Panc1 (cell line): ENCODE results near the gene NOL4L. TPM values are rescaled to one million over a fixed set of nuclear protein-coding genes. Genes with fewer than 3 reads are reported as not detected.

ENCODE experiments used
- ATAC-seq: fragments of 200-7000 bp; cut with Tn5 transposase; 2 replicates; pipeline ENCODE4 v1.9.1; 2020; ENCODE audit warnings: mild to moderate bottlenecking, moderate library complexity
- BruUV-seq: library from RNA; stranded (reverse); fragments of 400-500 nt; replicated peaks from 2 replicates; lab custom pipeline; 2021; lab: Mats Ljungman, UMichigan
- CTCF ChIA-PET: fragments of 300-600 bp; sonication (Branson Sonifier 250); formaldehyde crosslinking; loops from one replicate; lab custom pipeline; 2022; ENCODE audit warnings: antibody characterized with exemption; lab: Charles Lee
- POLR2A ChIA-PET: fragments of 300-600 bp; sonication (Branson Sonifier 250); formaldehyde crosslinking; loops from one replicate; lab custom pipeline; 2022; ENCODE audit warnings: antibody characterized with exemption; lab: Charles Lee
- DNase-seq: peaks from one replicate; pipeline ENCODE4 v3.0.0-alpha.2; 2010; ENCODE audit warnings: low read depth, low spot score
- H3K27ac ChIP-seq: 2 replicates; pipeline ENCODE4 v1.5.1; 2011; ENCODE audit warnings: mild to moderate bottlenecking, low read length, inconsistent platforms
- H3K27me3 ChIP-seq: fragments of 200-500 bp; sonication (Bioruptor generic); 2 replicates; pipeline ENCODE4 v1.6.0; 2014; ENCODE audit warnings: low read length, inconsistent platforms; ENCODE audit not compliant: control insufficient read depth, insufficient read depth
- H3K36me3 ChIP-seq: fragments of 200-500 bp; sonication (Bioruptor generic); 2 replicates; pipeline ENCODE4 v1.5.1; 2014; ENCODE audit warnings: inconsistent platforms, mild to moderate bottlenecking, low read length, moderate library complexity; ENCODE audit not compliant: control insufficient read depth, insufficient read depth
- H3K4me1 ChIP-seq: 2 replicates; pipeline ENCODE4 v1.5.1; 2011; ENCODE audit warnings: inconsistent platforms, mild to moderate bottlenecking, low read length, moderate library complexity; ENCODE audit not compliant: control insufficient read depth, insufficient read depth
- H3K4me3 ChIP-seq, 2 experiments: 2 replicates each; pipeline ENCODE4 v1.5.1; 2011 to 2012; ENCODE audit warnings: low read depth in 2 of 2, low read length in 2 of 2, mild to moderate bottlenecking in 2 of 2, inconsistent platforms in 1 of 2, moderate library complexity in 1 of 2
- H3K9me3 ChIP-seq: fragments of 200-500 bp; sonication (Bioruptor generic); 2 replicates; pipeline ENCODE4 v1.5.1; 2014; ENCODE audit warnings: low read depth, mild to moderate bottlenecking, inconsistent platforms, low read length, moderate library complexity; ENCODE audit not compliant: control insufficient read depth, insufficient read depth
- POLR2AphosphoS5 ChIP-seq: IDR thresholded peaks from 2 replicates; pipeline ENCODE4 v1.6.1; 2012; ENCODE audit warnings: mild to moderate bottlenecking, low read depth, low read length, moderate library complexity
- SIN3A ChIP-seq: IDR thresholded peaks from 2 replicates; pipeline ENCODE4 v1.6.1; 2012; ENCODE audit warnings: low read depth, mild to moderate bottlenecking, low read length, moderate library complexity, borderline replicate concordance; ENCODE audit not compliant: insufficient read depth
- TCF7L2 ChIP-seq: IDR thresholded peaks from 2 replicates; pipeline ENCODE4 v1.6.1; 2011; ENCODE audit warnings: mild to moderate bottlenecking, low read depth, low read length, inconsistent platforms
- in situ Hi-C: cut with HindIII; loops from 2 replicates; pipeline ENCODE4 v1.10.0; 2016; ENCODE audit warnings: low sequenced_read_pairs, low pct_unique_long_range_greater_than_20kb
- intact Hi-C: fragments of 100-400 bp; cut with micrococcal nuclease; formaldehyde crosslinking; loops from one replicate; pipeline ENCODE4 v1.10.0; 2022; ENCODE audit not compliant: unreplicated experiment
- total RNA-seq: library from RNA; stranded (reverse); gene quantifications from one replicate; pipeline ENCODE4 v1.2.1, GENCODE V29; 2021; ENCODE audit not compliant: unreplicated experiment
- TF ChIP-seq, protein P1 (sequence below): fragments of 450-650 bp; IDR thresholded peaks from 2 replicates; pipeline ENCODE4 v1.5.1; 2017; ENCODE audit warnings: mild to moderate bottlenecking
- TF ChIP-seq, protein P2 (sequence below), 2 experiments: IDR thresholded peaks; 2 replicates each; pipeline ENCODE4 v1.6.1; 2011 to 2012; ENCODE audit warnings: low read depth in 2 of 2, control low read depth in 1 of 2, low read length in 1 of 2, mild to moderate bottlenecking in 1 of 2, moderate library complexity in 1 of 2; ENCODE audit not compliant: insufficient read depth in 1 of 2

The NOL4L gene
- total RNA-seq, 1 experiment from 2014 or later = 21.6 TPM

DNA sequence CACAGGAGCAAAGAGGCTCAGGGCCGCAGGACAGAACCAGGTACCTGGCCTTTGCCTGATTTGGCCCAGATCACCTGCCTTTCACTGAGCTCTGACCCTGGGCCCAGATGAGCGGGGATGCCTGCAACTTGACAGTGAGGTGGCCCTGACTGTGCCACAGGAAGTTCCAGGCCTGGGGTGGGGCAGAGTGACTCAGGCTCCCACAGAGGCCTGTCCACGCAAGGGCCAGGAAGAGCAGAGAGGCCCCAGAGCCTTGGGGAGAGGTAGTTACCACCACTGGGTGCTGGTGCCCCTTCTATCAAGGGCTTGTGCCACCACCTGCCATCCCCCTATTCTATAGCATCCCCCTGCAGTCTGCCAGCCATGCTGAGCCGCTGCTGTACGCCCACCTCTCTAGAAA is 4.1 kb upstream of the NOL4L start:
- intact Hi-C loops (no loop called here), in situ Hi-C loops (no loop called here)
- no peak for TF ChIP-seq SIN3A
- TF ChIP-seq TCF7L2 = no peak
- TF ChIP-seq, protein P1, sequence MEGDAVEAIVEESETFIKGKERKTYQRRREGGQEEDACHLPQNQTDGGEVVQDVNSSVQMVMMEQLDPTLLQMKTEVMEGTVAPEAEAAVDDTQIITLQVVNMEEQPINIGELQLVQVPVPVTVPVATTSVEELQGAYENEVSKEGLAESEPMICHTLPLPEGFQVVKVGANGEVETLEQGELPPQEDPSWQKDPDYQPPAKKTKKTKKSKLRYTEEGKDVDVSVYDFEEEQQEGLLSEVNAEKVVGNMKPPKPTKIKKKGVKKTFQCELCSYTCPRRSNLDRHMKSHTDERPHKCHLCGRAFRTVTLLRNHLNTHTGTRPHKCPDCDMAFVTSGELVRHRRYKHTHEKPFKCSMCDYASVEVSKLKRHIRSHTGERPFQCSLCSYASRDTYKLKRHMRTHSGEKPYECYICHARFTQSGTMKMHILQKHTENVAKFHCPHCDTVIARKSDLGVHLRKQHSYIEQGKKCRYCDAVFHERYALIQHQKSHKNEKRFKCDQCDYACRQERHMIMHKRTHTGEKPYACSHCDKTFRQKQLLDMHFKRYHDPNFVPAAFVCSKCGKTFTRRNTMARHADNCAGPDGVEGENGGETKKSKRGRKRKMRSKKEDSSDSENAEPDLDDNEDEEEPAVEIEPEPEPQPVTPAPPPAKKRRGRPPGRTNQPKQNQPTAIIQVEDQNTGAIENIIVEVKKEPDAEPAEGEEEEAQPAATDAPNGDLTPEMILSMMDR = no peak
- TF ChIP-seq, protein P2, sequence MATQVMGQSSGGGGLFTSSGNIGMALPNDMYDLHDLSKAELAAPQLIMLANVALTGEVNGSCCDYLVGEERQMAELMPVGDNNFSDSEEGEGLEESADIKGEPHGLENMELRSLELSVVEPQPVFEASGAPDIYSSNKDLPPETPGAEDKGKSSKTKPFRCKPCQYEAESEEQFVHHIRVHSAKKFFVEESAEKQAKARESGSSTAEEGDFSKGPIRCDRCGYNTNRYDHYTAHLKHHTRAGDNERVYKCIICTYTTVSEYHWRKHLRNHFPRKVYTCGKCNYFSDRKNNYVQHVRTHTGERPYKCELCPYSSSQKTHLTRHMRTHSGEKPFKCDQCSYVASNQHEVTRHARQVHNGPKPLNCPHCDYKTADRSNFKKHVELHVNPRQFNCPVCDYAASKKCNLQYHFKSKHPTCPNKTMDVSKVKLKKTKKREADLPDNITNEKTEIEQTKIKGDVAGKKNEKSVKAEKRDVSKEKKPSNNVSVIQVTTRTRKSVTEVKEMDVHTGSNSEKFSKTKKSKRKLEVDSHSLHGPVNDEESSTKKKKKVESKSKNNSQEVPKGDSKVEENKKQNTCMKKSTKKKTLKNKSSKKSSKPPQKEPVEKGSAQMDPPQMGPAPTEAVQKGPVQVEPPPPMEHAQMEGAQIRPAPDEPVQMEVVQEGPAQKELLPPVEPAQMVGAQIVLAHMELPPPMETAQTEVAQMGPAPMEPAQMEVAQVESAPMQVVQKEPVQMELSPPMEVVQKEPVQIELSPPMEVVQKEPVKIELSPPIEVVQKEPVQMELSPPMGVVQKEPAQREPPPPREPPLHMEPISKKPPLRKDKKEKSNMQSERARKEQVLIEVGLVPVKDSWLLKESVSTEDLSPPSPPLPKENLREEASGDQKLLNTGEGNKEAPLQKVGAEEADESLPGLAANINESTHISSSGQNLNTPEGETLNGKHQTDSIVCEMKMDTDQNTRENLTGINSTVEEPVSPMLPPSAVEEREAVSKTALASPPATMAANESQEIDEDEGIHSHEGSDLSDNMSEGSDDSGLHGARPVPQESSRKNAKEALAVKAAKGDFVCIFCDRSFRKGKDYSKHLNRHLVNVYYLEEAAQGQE (IDR thresholded peaks at IDR 0.05; ENCODE audit: insufficient read depth in 1 of 2, low read depth in 2 of 2, low read length in 1 of 2) = no peak
- no peak for TF ChIP-seq POLR2AphosphoS5
- no peaks in the 10 kb centered on the region for H3K4me1 ChIP-seq
- DNase-seq = no peak
- POLR2A ChIA-PET = interaction anchor here (0.6 kb wide), 1 partner anchor 16 kb away, joined by 3 read pairs; no protein-coding TSS in a partner anchor
- no peak overlapping the region for H3K4me3 ChIP-seq
- no peaks in the 10 kb centered on the region for H3K9me3 ChIP-seq
- CTCF ChIA-PET = no interaction called here
- no peak overlapping the region for H3K27ac ChIP-seq
- H3K27me3 ChIP-seq = peaks cover 3% of the 10 kb centered on the region; the same call in 1 of the 2 replicates
- H3K36me3 ChIP-seq = no peaks in the 10 kb centered on the region
- ATAC-seq = no peak
- no TSS peak for BruUV-seq

DNA sequence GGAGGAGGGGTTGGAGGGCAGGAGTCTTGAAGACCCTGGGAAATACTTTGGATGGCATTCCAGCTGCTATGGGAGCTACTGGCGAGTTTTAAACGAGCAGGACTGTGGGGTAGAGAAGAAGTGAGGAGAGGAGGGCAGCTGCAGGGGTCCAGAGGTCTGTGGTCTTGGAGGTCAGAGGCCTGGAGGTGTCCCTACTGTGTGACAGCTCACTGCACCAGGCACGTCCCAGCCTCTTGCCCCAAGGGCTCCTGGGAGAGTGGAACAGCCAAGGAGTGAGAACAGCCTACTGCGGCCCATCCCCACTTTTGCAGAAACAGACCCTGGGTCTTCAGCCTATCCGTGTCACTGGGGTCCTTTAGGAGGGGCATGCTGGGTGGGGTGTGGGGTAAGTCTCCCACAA is 2.9 kb upstream of the NOL4L start:
- intact Hi-C loops (no loop called here), in situ Hi-C loops (no loop called here)
- Histone ChIP-seq H3K27me3 (peaks cover 3% of the 10 kb centered on the region; the same call in 1 of the 2 replicates), H3K36me3 (no peaks in the 10 kb centered on the region), H3K4me1 (no peaks in the 10 kb centered on the region), H3K27ac (no peak overlapping the region), H3K9me3 (no peaks in the 10 kb centered on the region), H3K4me3 (no peak overlapping the region)
- ATAC-seq (no peak), DNase-seq (no peak)
- BruUV-seq = no TSS peak
- ChIA-PET CTCF (no interaction called here), POLR2A (interaction anchor here (0.6 kb wide), 1 partner anchor 229 kb away, joined by 3 read pairs; no protein-coding TSS in a partner anchor)
- TF ChIP-seq, protein P2 (IDR thresholded peaks at IDR 0.05; ENCODE audit: insufficient read depth in 1 of 2, low read depth in 2 of 2, low read length in 1 of 2) = no peak
- TF ChIP-seq TCF7L2 = no peak
- TF ChIP-seq, protein P1 = no peak
- TF ChIP-seq POLR2AphosphoS5 = no peak
- no peak for TF ChIP-seq SIN3A
